ENCODE results near the gene RAPSN. TPM values are rescaled to one million over a fixed set of nuclear protein-coding genes. Genes with fewer than 3 reads are reported as not detected.

The RAPSN gene
- total and polyA plus RNA-seq, 2 donors (not counting 1 experiment from before 2014, with no cell fraction given) = 0.25 to 1.0 TPM

DNA sequence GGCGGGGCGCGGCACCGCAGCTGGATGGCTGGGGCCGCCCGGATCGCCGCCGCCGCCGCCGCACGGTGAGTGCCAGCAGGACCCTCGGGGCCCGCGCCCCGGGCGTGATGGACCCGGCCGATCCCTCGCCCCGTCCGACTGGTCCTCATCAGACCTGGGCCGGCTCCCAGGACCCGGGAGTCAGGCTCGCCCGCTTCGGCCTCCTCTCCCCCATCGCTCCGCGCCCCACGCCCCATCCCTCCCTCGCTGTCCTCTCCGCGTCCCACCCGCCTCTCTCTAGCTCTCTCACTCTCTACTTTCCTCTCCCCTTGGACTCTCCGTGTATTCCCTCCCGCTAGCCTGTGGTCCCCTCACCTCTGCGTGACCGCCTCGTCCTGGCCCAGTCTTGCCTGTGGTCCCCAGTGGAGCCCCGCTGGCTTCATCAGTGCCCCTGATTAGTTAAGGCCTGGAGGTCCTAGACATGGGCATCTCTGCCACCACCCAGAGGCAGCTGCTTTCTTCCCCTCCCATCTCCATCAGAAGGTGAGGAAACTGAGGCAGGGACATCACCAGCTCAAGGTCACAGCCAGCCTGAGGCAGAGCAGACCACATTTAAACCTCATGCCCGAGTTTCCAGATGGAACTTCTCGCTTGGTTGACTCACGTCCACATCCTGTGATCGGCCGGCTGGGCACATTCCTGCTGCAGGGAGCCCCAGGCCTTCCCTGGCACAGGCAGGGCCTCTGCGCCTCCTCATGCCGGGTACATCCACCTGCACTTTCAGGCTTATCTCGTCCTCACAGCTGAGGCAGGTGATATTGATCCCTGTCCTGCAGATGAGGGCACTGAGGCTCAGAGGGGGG, 40.1 kb downstream of the RAPSN start:
- peak overlapping the region; percentile 34 to 73 (median 60) for H3K4me3 ChIP-seq (ENCODE audit: control extremely low read depth in 1 of 5, extremely low read depth in 1 of 5, insufficient read depth in 1 of 5, low read depth in 2 of 5, low read length in 4 of 5)
- intact Hi-C loops (cut with micrococcal nuclease) = loop anchor here (1.0 to 10.0 kb wide), 13 partner anchors 9 to 446 kb away; partner anchors contain the start of genes ACP2, CELF1, DDB2 and FNBP4
- no peaks in the 10 kb centered on the region for H3K9me3 ChIP-seq (ENCODE audit: control extremely low read depth in 1 of 3, control insufficient read depth in 2 of 3, insufficient read depth in 1 of 3, low read length in 2 of 3)
- H3K4me2 ChIP-seq (replicated peaks; ENCODE audit: low read depth, low read length, poor library complexity, severe bottlenecking) = peak overlapping the region; percentile 98
- peaks cover 16 to 25% of the 10 kb centered on the region in 2 donors for H3K4me1 ChIP-seq (ENCODE audit: control insufficient read depth in 2 of 2, insufficient read depth in 2 of 2, low read length in 2 of 2)
- ChIA-PET CTCF (interaction anchor here (0.8 to 19.1 kb wide), 7 partner anchors 15 to 160 kb away, joined by 3 to 345 read pairs (median 5); partner anchors contain the start of genes ACP2, MADD and SPI1), POLR2A (interaction anchor here (0.6 to 2.7 kb wide), 7 partner anchors 9 to 202 kb away, joined by 4 to 15 read pairs (median 6); partner anchors contain the start of genes ACP2, DDB2 and SPI1)
- H3K36me3 ChIP-seq (replicated peaks in 1 of 2; ENCODE audit: control extremely low read depth in 1 of 2, control insufficient read depth in 1 of 2, extremely low read depth in 1 of 2, insufficient read depth in 2 of 2, low read length in 1 of 2) = peaks cover 0 to 4% of the 10 kb centered on the region in 2 experiments
- H3K27ac ChIP-seq (ENCODE audit: low read length in 2 of 2) = peak overlapping the region; percentile 74 to 89
- peak overlapping the region; percentile 75 for H3K9ac ChIP-seq (ENCODE audit: low read length)
- TF ChIP-seq, protein P1, sequence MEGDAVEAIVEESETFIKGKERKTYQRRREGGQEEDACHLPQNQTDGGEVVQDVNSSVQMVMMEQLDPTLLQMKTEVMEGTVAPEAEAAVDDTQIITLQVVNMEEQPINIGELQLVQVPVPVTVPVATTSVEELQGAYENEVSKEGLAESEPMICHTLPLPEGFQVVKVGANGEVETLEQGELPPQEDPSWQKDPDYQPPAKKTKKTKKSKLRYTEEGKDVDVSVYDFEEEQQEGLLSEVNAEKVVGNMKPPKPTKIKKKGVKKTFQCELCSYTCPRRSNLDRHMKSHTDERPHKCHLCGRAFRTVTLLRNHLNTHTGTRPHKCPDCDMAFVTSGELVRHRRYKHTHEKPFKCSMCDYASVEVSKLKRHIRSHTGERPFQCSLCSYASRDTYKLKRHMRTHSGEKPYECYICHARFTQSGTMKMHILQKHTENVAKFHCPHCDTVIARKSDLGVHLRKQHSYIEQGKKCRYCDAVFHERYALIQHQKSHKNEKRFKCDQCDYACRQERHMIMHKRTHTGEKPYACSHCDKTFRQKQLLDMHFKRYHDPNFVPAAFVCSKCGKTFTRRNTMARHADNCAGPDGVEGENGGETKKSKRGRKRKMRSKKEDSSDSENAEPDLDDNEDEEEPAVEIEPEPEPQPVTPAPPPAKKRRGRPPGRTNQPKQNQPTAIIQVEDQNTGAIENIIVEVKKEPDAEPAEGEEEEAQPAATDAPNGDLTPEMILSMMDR (IDR thresholded peaks at IDR 0.05) = no peak
- no peak for TF ChIP-seq EZH2 (IDR thresholded peaks at IDR 0.05; ENCODE audit: borderline replicate concordance, insufficient read depth, low read depth, low read length, poor library complexity, severe bottlenecking)
- Mint-ChIP-seq H3K4me3 (peak overlapping the region; percentile 90), H3K4me1 (peaks cover 27% of the 10 kb centered on the region), H3K9me3 (ENCODE audit: insufficient read depth) (no peaks in the 10 kb centered on the region), H3K27ac (peak overlapping the region; percentile 94), H3K27me3 (no peaks in the 10 kb centered on the region)
- no peaks in the 10 kb centered on the region for H3K27me3 ChIP-seq (replicated peaks in 1 of 4; ENCODE audit: control extremely low read depth in 1 of 4, control insufficient read depth in 3 of 4, insufficient read depth in 4 of 4, low read length in 3 of 4)
- ATAC-seq (ENCODE audit: low read depth) (no peak), DNase-seq (no peak)
- peak overlapping the region; percentile 99 for H2AFZ ChIP-seq (ENCODE audit: insufficient read depth, low read depth, low read length, poor library complexity, severe bottlenecking)
- 16% methylated on average over 49 of the region's 50 CpGs for WGBS (ENCODE audit: insufficient coverage)
- H3K79me2 ChIP-seq (ENCODE audit: control insufficient read depth, insufficient read depth, low read length) = no peaks in the 10 kb centered on the region
- no peaks in the 10 kb centered on the region for H4K20me1 ChIP-seq (ENCODE audit: control insufficient read depth, insufficient read depth, low read length, poor library complexity, severe bottlenecking)
